ENCODE measurements around the gene STRA8.

The STRA8 gene

DNA sequence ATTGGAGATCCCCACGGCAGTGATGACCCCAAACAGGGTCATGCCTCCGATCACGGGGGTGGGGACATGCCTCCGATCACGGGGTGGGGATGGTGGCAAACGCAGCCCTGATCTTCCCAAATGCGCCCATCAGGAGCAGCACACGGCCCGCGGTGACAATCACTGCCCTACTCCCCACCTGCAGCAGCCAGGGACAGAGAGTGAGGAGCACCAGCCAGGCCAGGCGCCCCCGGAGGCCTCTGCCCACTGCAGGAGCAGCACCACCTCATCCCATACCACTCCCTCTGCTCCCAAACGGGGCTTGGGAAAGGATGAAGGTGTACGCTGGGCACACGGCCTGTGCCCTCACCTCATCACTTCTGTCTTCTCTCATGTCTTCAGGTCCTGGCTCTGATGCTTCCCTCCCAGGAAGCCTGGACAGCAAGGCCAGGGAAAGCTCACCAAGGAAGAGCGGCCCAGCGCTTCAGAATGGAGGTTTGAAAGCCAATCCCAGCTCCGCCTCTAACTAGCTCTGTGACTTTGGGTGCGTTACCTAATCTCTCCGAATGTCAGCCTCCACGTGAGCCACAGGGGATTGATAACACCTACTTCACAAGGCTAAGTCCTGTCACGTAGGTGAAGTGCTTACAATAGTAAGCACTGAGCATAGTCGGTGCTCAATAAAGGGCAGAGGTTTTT, 37.1 kb downstream of the STRA8 start:
- Histone ChIP-seq H3K36me3 (ENCODE audit: insufficient read depth, low read length) (no peaks in the 10 kb centered on the region), H3K9me3 (ENCODE audit: low read length) (no peaks in the 10 kb centered on the region), H3K27me3 (ENCODE audit: insufficient read depth, low read length) (no peaks in the 10 kb centered on the region), H3K4me3 (ENCODE audit: low read length) (no peak overlapping the region), H2AFZ (ENCODE audit: low read depth, low read length) (no peak overlapping the region), H3K4me1 (ENCODE audit: insufficient read depth, low read length) (no peaks in the 10 kb centered on the region)

DNA sequence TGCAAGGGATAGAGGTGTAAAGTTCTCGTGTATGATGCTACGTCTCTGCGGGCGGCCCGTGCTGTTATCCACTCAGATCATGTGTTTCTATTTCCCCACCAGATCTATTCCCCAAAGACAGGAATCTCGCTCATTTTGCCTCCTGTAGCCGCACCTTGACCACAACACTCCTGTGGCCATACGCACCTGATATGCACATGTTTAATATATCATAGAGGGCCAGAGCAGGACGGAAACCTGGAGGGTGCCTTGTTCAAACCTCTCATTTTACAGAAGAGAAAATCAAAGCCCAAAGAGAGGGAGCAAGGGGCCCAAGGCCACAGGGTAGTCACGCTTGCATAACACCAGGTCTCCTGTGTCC, 37.6 kb downstream of the STRA8 start:
- H3K4me3 ChIP-seq (ENCODE audit: low read length), result no peak overlapping the region
- no peaks in the 10 kb centered on the region for H3K27me3 ChIP-seq (ENCODE audit: insufficient read depth, low read length)
- no peaks in the 10 kb centered on the region for H3K9me3 ChIP-seq (ENCODE audit: low read length)

DNA sequence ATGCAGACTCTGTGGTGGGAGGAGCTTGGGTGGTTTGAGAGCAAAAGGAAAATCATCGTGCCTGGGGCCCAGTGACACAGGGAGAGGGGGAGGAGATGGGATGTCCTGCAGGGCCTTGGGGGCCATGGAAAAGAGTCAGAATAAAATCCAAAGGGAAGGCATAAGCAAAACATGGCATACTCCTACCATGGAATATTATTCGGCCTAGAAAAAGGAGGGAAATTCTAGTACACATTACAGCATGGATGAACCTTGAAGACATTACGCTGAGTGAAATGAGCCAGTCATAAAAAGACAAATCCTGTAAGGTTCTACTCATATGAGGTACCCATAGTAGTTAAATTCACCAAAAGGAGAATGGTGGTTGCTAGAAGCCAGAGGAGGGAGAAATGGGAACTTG, 38.7 kb downstream of the STRA8 start:
- H3K4me1 ChIP-seq (ENCODE audit: insufficient read depth, low read length), result no peaks in the 10 kb centered on the region
- no peaks in the 10 kb centered on the region for H3K27me3 ChIP-seq (ENCODE audit: insufficient read depth, low read length)

More for the DNA sequence above, 37.6 kb downstream of the STRA8 start:
- Histone ChIP-seq H3K36me3 (ENCODE audit: insufficient read depth, low read length) (no peaks in the 10 kb centered on the region), H2AFZ (ENCODE audit: low read depth, low read length) (no peak overlapping the region), H3K4me1 (ENCODE audit: insufficient read depth, low read length) (no peaks in the 10 kb centered on the region)

DNA sequence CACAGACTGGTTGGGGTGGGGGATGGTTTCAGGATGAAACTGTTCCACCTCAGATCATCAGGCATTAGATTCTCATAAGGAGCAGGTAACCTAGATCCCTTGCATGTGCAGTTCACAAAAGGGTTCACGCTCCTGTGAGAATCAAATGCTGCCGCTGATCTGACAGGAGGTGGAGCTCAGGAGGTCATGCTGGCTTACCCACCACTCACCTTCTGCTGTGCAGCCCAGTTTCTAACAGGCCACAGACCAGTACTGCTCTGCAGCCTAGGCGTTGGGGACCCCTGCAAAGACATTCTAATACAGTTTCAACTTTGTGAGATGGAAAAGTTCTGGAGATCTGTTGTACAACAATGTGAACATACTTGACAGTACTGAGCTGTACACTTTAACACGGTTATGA, 39.9 kb downstream of the STRA8 start:
- no peaks in the 10 kb centered on the region for H3K9me3 ChIP-seq (ENCODE audit: low read length)
- H3K36me3 ChIP-seq (ENCODE audit: insufficient read depth, low read length), result no peaks in the 10 kb centered on the region
- H3K27me3 ChIP-seq (ENCODE audit: insufficient read depth, low read length), result no peaks in the 10 kb centered on the region
- H3K4me1 ChIP-seq (ENCODE audit: insufficient read depth, low read length), result no peaks in the 10 kb centered on the region
- H2AFZ ChIP-seq (ENCODE audit: low read depth, low read length), result no peak overlapping the region
- no peak overlapping the region for H3K4me3 ChIP-seq (ENCODE audit: low read length)

More for the DNA sequence above, 38.7 kb downstream of the STRA8 start:
- Histone ChIP-seq H2AFZ (ENCODE audit: low read depth, low read length) (no peak overlapping the region), H3K36me3 (ENCODE audit: insufficient read depth, low read length) (no peaks in the 10 kb centered on the region), H3K9me3 (ENCODE audit: low read length) (no peaks in the 10 kb centered on the region), H3K4me3 (ENCODE audit: low read length) (no peak overlapping the region)

DNA sequence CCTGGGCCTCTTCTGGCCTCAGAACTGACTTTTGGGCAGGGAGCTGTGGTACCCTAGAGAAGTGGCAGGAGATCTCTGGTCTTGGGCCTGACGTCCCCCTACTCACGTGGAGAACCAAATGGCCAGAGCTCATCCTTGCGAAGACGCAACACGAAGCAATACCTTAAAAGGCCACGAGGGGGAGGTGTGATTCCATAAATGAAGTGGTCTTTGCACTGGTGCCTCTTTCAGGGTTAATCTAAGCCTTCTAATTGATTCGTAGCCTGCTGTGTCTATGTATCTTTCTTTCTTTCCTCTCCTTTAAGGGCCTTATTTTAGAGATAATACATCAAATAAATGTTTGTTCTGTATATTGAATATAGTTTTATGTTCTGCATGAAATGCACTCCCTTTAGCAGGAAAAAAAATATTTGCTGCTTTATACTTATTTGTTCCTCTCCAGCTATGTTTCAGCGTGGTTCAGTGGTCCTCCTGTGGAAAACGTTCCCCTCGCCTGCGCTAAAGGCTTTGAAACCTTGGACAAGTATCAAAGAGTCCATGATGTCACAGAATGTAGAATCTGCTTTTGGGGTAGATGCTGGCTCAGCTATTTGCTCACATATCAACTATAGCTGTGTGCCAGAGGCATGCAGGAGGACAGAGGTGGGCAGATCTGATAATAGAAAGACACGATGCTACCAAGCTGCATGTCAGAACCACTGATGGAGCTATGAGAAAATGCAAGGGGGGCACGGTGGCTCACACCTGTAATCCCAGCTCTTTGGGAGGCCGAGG, 41.0 kb downstream of the STRA8 start:
- H3K4me1 ChIP-seq (ENCODE audit: insufficient read depth, low read length), result no peaks in the 10 kb centered on the region
- no peaks in the 10 kb centered on the region for H3K9me3 ChIP-seq (ENCODE audit: low read length)
- H3K36me3 ChIP-seq (ENCODE audit: insufficient read depth, low read length), result no peaks in the 10 kb centered on the region
- H3K27me3 ChIP-seq (ENCODE audit: insufficient read depth, low read length), result no peaks in the 10 kb centered on the region
- no peak overlapping the region for H3K4me3 ChIP-seq (ENCODE audit: low read length)
- no peak overlapping the region for H2AFZ ChIP-seq (ENCODE audit: low read depth, low read length)

DNA sequence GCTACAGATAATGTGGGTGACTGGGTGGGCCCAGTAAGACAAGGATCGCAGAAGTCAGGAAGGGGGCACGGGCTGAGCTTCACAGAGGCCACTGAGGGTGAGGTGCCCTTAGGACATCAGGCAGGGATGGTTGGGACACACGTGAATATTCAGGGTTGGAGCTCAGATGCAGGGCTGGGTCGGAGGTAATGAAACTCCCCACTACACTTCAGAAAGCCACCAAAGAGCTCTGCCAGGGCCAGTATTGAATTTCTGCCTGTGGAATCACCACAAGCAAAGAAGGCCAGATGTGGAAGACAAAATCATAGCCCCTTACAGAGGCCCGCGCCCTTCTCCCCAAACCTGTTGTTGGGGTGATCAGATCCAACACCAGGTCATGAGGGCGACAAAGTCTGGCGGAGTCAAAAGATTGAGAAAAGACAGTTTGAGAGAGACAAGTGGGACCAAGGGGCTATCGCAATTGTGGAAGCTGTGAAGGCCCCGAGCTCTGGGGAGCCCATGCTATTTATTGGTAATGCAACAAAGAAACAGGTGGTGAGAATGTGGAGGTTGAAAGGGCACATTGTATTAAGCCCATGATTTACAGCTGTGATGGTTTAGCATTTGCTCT, 42.4 kb downstream of the STRA8 start:
- Histone ChIP-seq H3K9me3 (ENCODE audit: low read length) (no peaks in the 10 kb centered on the region), H2AFZ (ENCODE audit: low read depth, low read length) (no peak overlapping the region), H3K4me3 (ENCODE audit: low read length) (no peak overlapping the region), H3K4me1 (ENCODE audit: insufficient read depth, low read length) (no peaks in the 10 kb centered on the region), H3K36me3 (ENCODE audit: insufficient read depth, low read length) (no peaks in the 10 kb centered on the region), H3K27me3 (ENCODE audit: insufficient read depth, low read length) (no peaks in the 10 kb centered on the region)

DNA sequence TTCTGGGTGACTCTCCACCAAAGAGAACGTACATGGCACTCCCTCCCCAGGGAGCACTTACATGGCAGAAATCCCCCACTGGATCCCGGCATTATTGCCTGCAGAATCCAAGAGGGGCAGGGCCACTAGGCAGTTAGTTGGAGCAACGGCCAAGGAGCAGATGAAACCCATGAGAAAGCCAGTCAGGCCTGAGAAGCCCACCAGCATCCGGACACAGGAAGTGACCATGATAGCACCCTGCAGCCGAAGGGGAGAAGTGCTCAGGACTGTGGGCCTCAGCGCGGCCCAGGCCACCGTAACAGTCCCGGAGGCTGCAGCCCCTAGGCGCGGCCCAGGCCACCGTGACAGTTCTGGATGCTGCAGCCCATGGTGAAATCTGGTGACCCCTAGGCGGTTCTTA, 43.5 kb downstream of the STRA8 start:
- H3K9me3 ChIP-seq (ENCODE audit: low read length), result no peaks in the 10 kb centered on the region
- H3K4me3 ChIP-seq (ENCODE audit: low read length), result no peak overlapping the region
- no peak overlapping the region for H2AFZ ChIP-seq (ENCODE audit: low read depth, low read length)
- no peaks in the 10 kb centered on the region for H3K4me1 ChIP-seq (ENCODE audit: insufficient read depth, low read length)
- H3K36me3 ChIP-seq (ENCODE audit: insufficient read depth, low read length), result no peaks in the 10 kb centered on the region
- H3K27me3 ChIP-seq (ENCODE audit: insufficient read depth, low read length), result no peaks in the 10 kb centered on the region

DNA sequence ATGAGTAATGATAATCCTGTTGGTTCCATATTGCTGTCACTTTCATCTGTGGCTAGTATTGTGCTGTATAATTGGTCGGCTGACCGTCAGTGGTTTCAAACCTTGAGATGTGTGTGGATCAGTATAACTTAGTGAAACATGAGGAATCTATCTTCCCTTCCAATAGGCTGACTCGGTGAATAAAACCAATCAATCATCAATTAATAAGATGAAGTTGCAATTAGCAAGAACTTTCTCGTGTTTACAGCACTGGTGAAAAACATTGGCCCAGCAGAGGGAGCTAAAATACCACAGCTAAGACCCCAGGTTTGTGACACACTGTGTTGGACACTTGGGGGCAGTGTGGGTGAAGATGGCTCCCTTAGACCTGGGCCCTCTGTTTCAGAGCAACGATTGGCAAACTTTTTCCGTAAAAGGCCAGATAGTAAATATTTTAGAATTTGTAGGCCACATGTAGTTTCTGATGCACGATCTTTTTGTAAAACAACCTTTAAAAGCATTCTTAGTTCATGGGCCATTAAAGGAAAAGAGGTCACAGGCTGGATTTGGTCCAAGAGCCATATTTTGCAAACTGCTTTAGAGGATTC, 47.8 kb downstream of the STRA8 start:
- Histone ChIP-seq H3K9me3 (ENCODE audit: low read length) (no peaks in the 10 kb centered on the region), H3K4me1 (ENCODE audit: insufficient read depth, low read length) (no peaks in the 10 kb centered on the region), H3K27me3 (ENCODE audit: insufficient read depth, low read length) (no peaks in the 10 kb centered on the region), H3K4me3 (ENCODE audit: low read length) (no peak overlapping the region), H3K36me3 (ENCODE audit: insufficient read depth, low read length) (no peaks in the 10 kb centered on the region), H2AFZ (ENCODE audit: low read depth, low read length) (no peak overlapping the region)

DNA sequence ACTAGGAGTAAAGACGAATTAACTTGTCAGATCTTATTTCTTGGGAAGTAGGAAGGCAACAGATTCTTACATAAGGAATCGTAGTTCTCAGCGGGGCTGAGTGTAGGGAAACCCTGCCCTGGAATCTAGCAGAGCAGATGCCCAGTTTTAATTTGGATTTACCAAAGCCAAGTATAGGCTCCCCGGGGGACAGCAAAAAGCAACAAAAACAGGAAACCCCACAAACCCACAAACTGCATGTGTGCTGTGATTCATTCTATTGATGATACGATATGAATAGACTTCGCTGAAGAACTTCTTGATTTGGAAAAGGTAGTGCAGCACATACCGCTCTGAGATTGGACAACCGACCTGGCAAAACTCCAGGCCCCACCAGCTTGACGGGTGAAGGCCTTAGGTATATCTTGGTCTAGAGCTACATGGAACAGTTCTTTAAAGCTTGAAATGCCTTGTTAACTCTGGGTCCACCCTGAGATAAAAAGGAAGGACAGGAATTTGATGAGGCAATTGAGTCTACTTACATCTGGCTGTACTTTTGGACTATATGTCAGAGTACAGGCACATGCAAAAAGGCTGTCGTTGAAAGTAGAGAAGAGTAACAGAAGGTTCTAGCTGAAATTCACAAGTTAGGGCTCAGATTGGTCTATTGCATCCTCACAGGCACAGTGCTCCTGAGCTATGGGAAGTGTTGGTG, 49.1 kb downstream of the STRA8 start:
- Histone ChIP-seq H3K9me3 (ENCODE audit: low read length) (no peaks in the 10 kb centered on the region), H3K27me3 (ENCODE audit: insufficient read depth, low read length) (no peaks in the 10 kb centered on the region), H3K4me3 (ENCODE audit: low read length) (no peak overlapping the region), H2AFZ (ENCODE audit: low read depth, low read length) (no peak overlapping the region), H3K36me3 (ENCODE audit: insufficient read depth, low read length) (no peaks in the 10 kb centered on the region), H3K4me1 (ENCODE audit: insufficient read depth, low read length) (no peaks in the 10 kb centered on the region)

DNA sequence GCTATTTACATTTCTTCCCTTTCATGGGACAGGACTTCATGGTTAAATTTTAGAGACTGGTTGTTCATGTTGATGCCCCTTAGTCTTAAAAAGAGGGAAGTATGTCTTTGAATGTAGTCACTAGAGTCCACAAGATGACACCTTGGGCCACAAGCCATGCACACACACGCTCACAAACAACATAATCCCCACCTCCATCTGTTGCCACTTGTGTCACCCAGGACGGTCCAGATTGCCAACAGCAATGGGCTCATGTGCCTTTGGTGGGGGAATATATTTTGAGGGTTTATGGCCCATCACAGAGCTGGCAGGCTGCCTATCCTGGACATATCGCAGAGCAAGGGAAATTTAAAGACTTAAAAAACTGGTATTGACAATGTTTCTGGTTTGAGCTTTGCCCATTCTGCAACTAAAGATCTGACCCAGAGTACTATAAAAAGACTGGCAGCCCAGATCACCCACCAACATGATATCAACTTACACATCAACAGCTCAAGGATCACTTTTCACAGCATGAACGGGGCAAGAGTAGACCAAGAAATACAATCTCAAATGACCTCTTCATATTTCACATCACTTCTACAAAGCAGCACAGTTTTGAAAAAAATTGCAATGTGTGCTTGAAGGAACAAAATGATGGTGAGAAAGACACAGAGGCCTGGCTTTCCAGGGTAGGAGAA, 50.5 kb downstream of the STRA8 start:
- Histone ChIP-seq H2AFZ (ENCODE audit: low read depth, low read length) (no peak overlapping the region), H3K4me1 (ENCODE audit: insufficient read depth, low read length) (no peaks in the 10 kb centered on the region), H3K27me3 (ENCODE audit: insufficient read depth, low read length) (no peaks in the 10 kb centered on the region), H3K36me3 (ENCODE audit: insufficient read depth, low read length) (no peaks in the 10 kb centered on the region), H3K4me3 (ENCODE audit: low read length) (no peak overlapping the region), H3K9me3 (ENCODE audit: low read length) (no peaks in the 10 kb centered on the region)

DNA sequence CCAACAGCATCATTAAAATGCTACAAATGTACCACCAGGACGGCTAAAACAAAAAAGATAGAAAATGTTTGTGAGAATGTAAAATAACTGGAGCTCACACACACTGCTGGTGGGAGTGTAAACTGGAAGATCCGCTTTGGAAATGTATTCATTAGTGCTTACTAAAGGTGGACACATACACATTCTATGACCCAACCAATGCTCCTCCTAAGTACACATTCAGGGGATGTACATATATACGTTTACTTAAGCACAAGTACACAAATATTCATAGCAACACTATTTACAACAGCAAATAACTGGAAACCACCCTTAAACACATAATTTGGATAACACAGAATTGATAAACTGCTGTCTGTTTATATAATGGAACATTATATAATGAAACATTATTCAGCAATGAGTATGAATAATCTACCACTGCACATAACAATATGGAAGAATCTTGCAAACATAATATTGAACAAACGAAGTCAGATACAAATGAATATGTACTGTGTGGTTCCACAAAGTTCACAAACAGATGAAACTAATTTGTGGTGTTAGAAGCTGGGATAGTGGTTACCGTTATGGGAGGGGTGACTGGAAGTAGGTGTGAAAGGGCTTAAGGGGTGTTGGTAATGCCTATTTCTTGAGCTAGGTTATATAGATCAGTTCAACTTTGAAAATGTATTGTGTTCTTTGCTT, 52.1 kb downstream of the STRA8 start:
- Histone ChIP-seq H3K27me3 (ENCODE audit: insufficient read depth, low read length) (no peaks in the 10 kb centered on the region), H3K9me3 (ENCODE audit: low read length) (no peaks in the 10 kb centered on the region), H2AFZ (ENCODE audit: low read depth, low read length) (no peak overlapping the region), H3K4me3 (ENCODE audit: low read length) (no peak overlapping the region), H3K4me1 (ENCODE audit: insufficient read depth, low read length) (peaks cover 6% of the 10 kb centered on the region), H3K36me3 (ENCODE audit: insufficient read depth, low read length) (no peaks in the 10 kb centered on the region)

DNA sequence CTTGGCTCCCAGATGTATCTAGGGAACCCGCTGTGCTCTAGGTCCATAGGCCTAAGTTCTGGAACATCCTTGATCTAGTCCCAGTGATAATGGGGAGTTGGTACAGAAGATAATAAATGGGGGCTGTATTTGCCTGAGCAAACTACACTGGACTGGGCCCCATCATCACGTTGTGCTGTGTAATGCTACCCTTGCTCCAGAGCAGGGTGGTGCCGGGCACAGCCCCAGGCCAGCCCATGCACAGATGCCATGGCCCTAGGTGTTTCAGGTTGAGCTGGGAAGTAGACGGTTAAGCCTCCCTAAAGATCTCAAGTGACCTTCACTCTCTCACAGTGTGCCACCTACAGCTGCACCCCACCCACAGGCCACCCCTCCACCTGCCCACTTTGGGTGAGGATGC, 53.2 kb downstream of the STRA8 start:
- H3K9me3 ChIP-seq (ENCODE audit: low read length), result no peaks in the 10 kb centered on the region
- H3K4me1 ChIP-seq (ENCODE audit: insufficient read depth, low read length), result peaks cover 6% of the 10 kb centered on the region
- no peak overlapping the region for H3K4me3 ChIP-seq (ENCODE audit: low read length)
- no peaks in the 10 kb centered on the region for H3K36me3 ChIP-seq (ENCODE audit: insufficient read depth, low read length)
- no peak overlapping the region for H2AFZ ChIP-seq (ENCODE audit: low read depth, low read length)
- no peaks in the 10 kb centered on the region for H3K27me3 ChIP-seq (ENCODE audit: insufficient read depth, low read length)
